Muscle layer of colon (tissue), 2 donors: ENCODE data around the gene CSNK1E.
A peak's percentile ranks its signal among the peaks of the same experiment; 100 is the strongest.
"Not testable (repeated sequence)": the region's sequence is repeated elsewhere in the genome, so short reads cannot be mapped to it uniquely, and the experiment has no call there.

ENCODE experiments used
- H3K27ac ChIP-seq: one replicate; pipeline ENCODE4 v1.7.0; 2013; ENCODE audit warnings: low read depth, mild to moderate bottlenecking, low read length, moderate library complexity
- H3K27me3 ChIP-seq, 2 donors: one replicate each; pipeline ENCODE4 v1.7.0; 2013; ENCODE audit warnings: low read length in 2 of 2, mild to moderate bottlenecking in 2 of 2; ENCODE audit not compliant: insufficient read depth in 2 of 2, control insufficient read depth in 1 of 2
- H3K36me3 ChIP-seq: one replicate; pipeline ENCODE4 v1.7.0; 2013; ENCODE audit warnings: mild to moderate bottlenecking, low read length; ENCODE audit not compliant: insufficient read depth
- H3K4me1 ChIP-seq: one replicate; pipeline ENCODE4 v1.7.0; 2013; ENCODE audit warnings: mild to moderate bottlenecking, low read length; ENCODE audit not compliant: insufficient read depth
- H3K4me3 ChIP-seq, 2 donors: one replicate each; pipeline ENCODE4 v1.7.0; 2013; ENCODE audit warnings: low read length in 2 of 2, low read depth in 1 of 2, mild to moderate bottlenecking in 1 of 2, moderate library complexity in 1 of 2
- H3K9ac ChIP-seq: one replicate; pipeline ENCODE4 v1.7.0; 2013; ENCODE audit warnings: low read length
- H3K9me3 ChIP-seq: one replicate; pipeline ENCODE4 v1.7.0; 2013; ENCODE audit warnings: mild to moderate bottlenecking, low read length
- donor health status: abdominal sarcoma.
- donor health status: Adenocarcinoma of cecum.

CSNK1E gene

DNA sequence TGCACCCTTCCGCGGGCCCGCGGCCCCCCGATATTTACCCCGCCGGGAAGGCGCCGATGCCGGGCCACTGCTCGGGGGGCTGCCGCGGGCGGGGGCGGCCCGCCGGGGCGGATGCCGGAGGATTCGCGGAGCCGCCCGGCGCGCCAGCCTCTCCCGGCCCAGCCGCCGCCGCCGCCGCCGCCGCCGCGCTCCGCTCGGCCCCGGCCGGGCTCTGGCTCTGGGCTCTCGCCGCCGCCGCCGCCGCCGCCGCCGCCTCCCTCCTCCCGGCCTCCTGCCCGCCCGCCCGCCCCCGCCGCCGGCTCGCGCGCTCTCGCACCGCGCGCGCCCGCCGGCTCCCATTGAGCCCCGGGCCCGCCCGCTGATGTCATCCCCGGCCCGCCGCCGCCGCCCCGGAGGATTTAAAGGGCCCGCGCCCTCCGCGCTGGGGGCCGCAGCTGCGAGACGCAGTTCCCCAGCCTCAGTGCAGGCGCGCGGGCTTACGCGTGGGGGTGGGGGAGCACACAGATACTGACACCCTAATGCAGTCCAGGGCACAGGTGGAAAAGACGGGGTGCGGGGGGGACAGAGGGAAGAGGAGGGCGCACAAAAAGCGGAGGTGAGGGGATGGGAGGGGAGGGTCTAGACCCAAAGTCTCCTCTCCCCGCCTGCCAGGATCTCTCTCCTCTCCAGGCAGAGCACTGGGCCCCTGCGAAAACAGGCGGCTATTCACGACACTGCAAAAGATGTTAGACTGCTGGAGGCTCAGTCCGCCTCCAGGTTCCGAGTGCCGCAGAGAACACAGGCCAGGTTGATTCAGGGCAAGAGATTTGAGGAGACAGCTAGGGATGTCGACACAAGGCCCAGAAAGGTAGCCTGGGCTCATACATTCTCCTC lies at the start of gene CSNK1E:
CSNK1E (minus strand) TSS at position 312 of the 873 bp plus-strand sequence. CDS start 3,276 bp downstream, outside the sequence.
- H3K4me3 ChIP-seq, result peak within 1 kb of the TSS; percentile 89 to 93
- H3K27me3 ChIP-seq, result no peaks in the 10 kb centered on the region
- peaks cover 45% of the 10 kb centered on the region for H3K4me1 ChIP-seq
- H3K9ac ChIP-seq, result peak within 1 kb of the TSS; percentile 98
- H3K27ac ChIP-seq, result peak within 1 kb of the TSS; percentile 99
- no peaks in the 10 kb centered on the region for H3K9me3 ChIP-seq
- H3K36me3 ChIP-seq, result peaks cover 10% of the 10 kb centered on the region

GRCh38 chr22:38365829-38366228 lies 48.6 kb upstream of the CSNK1E start:
- not testable (repeated sequence) for H3K27ac ChIP-seq, H3K4me3 ChIP-seq, H3K27me3 ChIP-seq, H3K36me3 ChIP-seq, H3K9ac ChIP-seq, H3K9me3 ChIP-seq, H3K4me1 ChIP-seq

GRCh38 chr22:38365174-38365573 lies 47.9 kb upstream of the CSNK1E start:
- H3K9me3 ChIP-seq, H3K27me3 ChIP-seq, H3K4me3 ChIP-seq, H3K9ac ChIP-seq, H3K4me1 ChIP-seq, H3K27ac ChIP-seq, H3K36me3 ChIP-seq: not testable (repeated sequence)

- not testable (repeated sequence) for H3K9me3 ChIP-seq, H3K4me1 ChIP-seq, H3K27me3 ChIP-seq, H3K9ac ChIP-seq, H3K27ac ChIP-seq, H3K4me3 ChIP-seq, H3K36me3 ChIP-seq
Observed at GRCh38 chr22:38360560-38360959, 43.3 kb upstream of the CSNK1E start.

- not testable (repeated sequence) for H3K27me3 ChIP-seq, H3K4me1 ChIP-seq, H3K27ac ChIP-seq
Observed at GRCh38 chr22:38359817-38360216, 42.6 kb upstream of the CSNK1E start.

DNA sequence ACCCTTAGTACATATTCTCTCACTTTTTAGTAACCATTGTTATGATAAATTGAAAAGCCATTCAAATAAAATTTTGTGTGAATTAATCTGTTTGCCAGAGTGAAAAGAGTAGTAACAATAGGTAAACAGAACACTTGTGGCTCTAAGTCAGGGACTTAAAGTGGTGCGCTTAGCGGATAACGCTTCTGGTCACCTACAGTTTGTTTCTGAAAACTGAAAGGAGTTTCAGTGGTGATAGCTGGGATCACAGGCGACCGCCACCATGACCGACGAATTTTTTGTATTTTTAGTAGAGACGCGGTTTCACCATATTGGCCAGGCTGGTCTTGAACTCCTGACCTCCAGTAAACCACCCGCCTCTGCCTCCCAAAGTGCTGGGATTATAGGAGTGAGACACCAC lies 40.7 kb upstream of the CSNK1E start:
- not testable (repeated sequence) for H3K36me3 ChIP-seq, H3K9me3 ChIP-seq, H3K4me1 ChIP-seq

More at GRCh38 chr22:38359817-38360216, 42.6 kb upstream of the CSNK1E start:
- H3K36me3 ChIP-seq, H3K9me3 ChIP-seq, H3K4me3 ChIP-seq, H3K9ac ChIP-seq: not testable (repeated sequence)

GRCh38 chr22:38355275-38355674 lies 38.0 kb upstream of the CSNK1E start:
- Histone ChIP-seq H3K36me3 (no peaks in the 10 kb centered on the region), H3K9ac (no peak overlapping the region), H3K9me3 (no peaks in the 10 kb centered on the region), H3K27me3 (no peaks in the 10 kb centered on the region), H3K4me1 (no peaks in the 10 kb centered on the region), H3K4me3 (no peak overlapping the region), H3K27ac (no peak overlapping the region)

More for the DNA sequence above, 40.7 kb upstream of the CSNK1E start:
- not testable (repeated sequence) for H3K9ac ChIP-seq, H3K27ac ChIP-seq, H3K27me3 ChIP-seq, H3K4me3 ChIP-seq

DNA sequence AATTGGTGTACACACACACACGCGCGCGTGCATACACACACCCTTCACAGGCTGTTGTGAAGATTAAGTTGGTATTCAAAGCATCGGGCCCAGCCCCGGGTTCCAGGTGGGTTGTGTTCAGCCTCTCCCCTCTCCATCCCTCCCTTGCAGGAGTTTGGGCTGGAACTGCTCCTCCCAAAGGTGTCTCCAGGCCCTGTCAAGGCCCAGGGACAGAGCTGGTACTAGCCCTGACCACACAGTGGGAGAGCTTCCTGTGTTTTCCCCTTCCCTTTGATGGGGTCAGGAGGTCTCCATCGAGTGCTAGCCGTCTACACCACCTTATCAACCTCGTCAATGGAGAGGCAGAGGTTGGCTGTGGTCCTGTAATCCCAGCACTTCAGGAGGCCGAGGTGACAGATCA lies 36.5 kb upstream of the CSNK1E start:
- Histone ChIP-seq H3K27me3 (no peaks in the 10 kb centered on the region), H3K4me3 (no peak overlapping the region), H3K9me3 (no peaks in the 10 kb centered on the region), H3K36me3 (no peaks in the 10 kb centered on the region), H3K4me1 (no peaks in the 10 kb centered on the region), H3K27ac (no peak overlapping the region), H3K9ac (no peak overlapping the region)

GRCh38 chr22:38353142-38353629 lies 36.0 kb upstream of the CSNK1E start:
- Histone ChIP-seq H3K9ac (no peak overlapping the region), H3K27me3 (no peaks in the 10 kb centered on the region), H3K27ac (no peak overlapping the region), H3K4me1 (no peaks in the 10 kb centered on the region), H3K36me3 (no peaks in the 10 kb centered on the region), H3K9me3 (no peaks in the 10 kb centered on the region), H3K4me3 (no peak overlapping the region)

GRCh38 chr22:38352436-38352835 lies 35.2 kb upstream of the CSNK1E start:
- Histone ChIP-seq H3K27ac (no peak overlapping the region), H3K4me3 (no peak overlapping the region), H3K9me3 (no peaks in the 10 kb centered on the region), H3K4me1 (no peaks in the 10 kb centered on the region), H3K9ac (no peak overlapping the region), H3K27me3 (no peaks in the 10 kb centered on the region), H3K36me3 (no peaks in the 10 kb centered on the region)

- H3K27ac ChIP-seq, result no peak overlapping the region
- no peaks in the 10 kb centered on the region for H3K36me3 ChIP-seq
- no peak overlapping the region for H3K4me3 ChIP-seq
- H3K9ac ChIP-seq, result no peak overlapping the region
- H3K9me3 ChIP-seq, result no peaks in the 10 kb centered on the region
- no peaks in the 10 kb centered on the region for H3K27me3 ChIP-seq
- no peaks in the 10 kb centered on the region for H3K4me1 ChIP-seq
Observed at GRCh38 chr22:38350444-38351359, 33.5 kb upstream of the CSNK1E start.
